HL-60 (cell line): ENCODE measurements around the gene ATF1.
"Not testable (repeated sequence)": the region's sequence is repeated elsewhere in the genome, so short reads cannot be mapped to it uniquely, and the experiment has no call there.

Experiments
- DNase-seq, 2 experiments: peaks; one replicate each; pipeline ENCODE4 v3.0.0-alpha.2; 2010 to 2020; ENCODE audit warnings: low read depth in 1 of 2, low spot score in 1 of 2
- H3K27ac ChIP-seq: fragments of 250-450 bp; sonication (Bioruptor Pico); replicated peaks from 2 replicates; pipeline ENCODE4 v1.5.1; 2020; ENCODE audit warnings: mild to moderate bottlenecking, moderate library complexity
- H3K27me3 ChIP-seq: fragments of 250-450 bp; sonication (Bioruptor Pico); 2 replicates; pipeline ENCODE4 v1.5.1; 2021; ENCODE audit warnings: mild to moderate bottlenecking, moderate library complexity; ENCODE audit not compliant: insufficient read depth, poor library complexity, severe bottlenecking
- H3K4me3 ChIP-seq: replicated peaks from 2 replicates; pipeline ENCODE4 v1.5.1; 2011; ENCODE audit warnings: mild to moderate bottlenecking, control low read depth, low read length; ENCODE audit not compliant: insufficient read depth
- CTCF ChIP-seq: IDR thresholded peaks from one replicate; pipeline ENCODE4 v1.5.1; 2011; ENCODE audit warnings: low read length, control low read depth, inconsistent platforms; ENCODE audit not compliant: insufficient read depth
- GABPA ChIP-seq: IDR thresholded peaks from 2 replicates; pipeline ENCODE4 v1.6.1; 2012; ENCODE audit warnings: low read depth
- POLR2AphosphoS5 ChIP-seq: IDR thresholded peaks from 2 replicates; pipeline ENCODE4 v1.6.1; 2012; ENCODE audit warnings: low read depth
- REST ChIP-seq: IDR thresholded peaks from 2 replicates; pipeline ENCODE4 v1.6.1; 2012; ENCODE audit warnings: low read depth; ENCODE audit not compliant: insufficient replicate concordance
- SPI1 ChIP-seq: IDR thresholded peaks from 2 replicates; pipeline ENCODE4 v1.6.1; 2012; ENCODE audit warnings: low read depth, mild to moderate bottlenecking, borderline replicate concordance

Gene ATF1

GRCh38 chr12:50764286-50765094 is 589 bp downstream of the ATF1 start:
- peak; percentile 49 to 63 for DNase-seq
- peak overlapping the region; percentile 83 for H3K4me3 ChIP-seq
- peak overlapping the region; percentile 97 for H3K27ac ChIP-seq
- TF ChIP-seq CTCF (no peak), REST (peak; percentile 37)
- no peaks in the 10 kb centered on the region for H3K27me3 ChIP-seq

GRCh38 chr12:50765095-50765911 is 1.4 kb downstream of the ATF1 start:
- Histone ChIP-seq H3K4me3 (peak overlapping the region; percentile 83), H3K27me3 (no peaks in the 10 kb centered on the region), H3K27ac (peak overlapping the region; percentile 97)
- DNase-seq = peak; percentile 34 to 53
- TF ChIP-seq GABPA (no peak), CTCF (peak; percentile 56)

GRCh38 chr12:50768391-50768790 is 4.5 kb downstream of the ATF1 start:
- Histone ChIP-seq H3K27ac (no peak overlapping the region), H3K4me3 (no peak overlapping the region), H3K27me3 (no peaks in the 10 kb centered on the region)
- DNase-seq = no peak
- TF ChIP-seq CTCF (no peak), SPI1 (no peak), GABPA (no peak), REST (no peak), POLR2AphosphoS5 (no peak)

GRCh38 chr12:50768813-50769212 is 4.9 kb downstream of the ATF1 start:
- not testable (repeated sequence) for H3K4me3 ChIP-seq, H3K27me3 ChIP-seq, H3K27ac ChIP-seq
- DNase-seq = peak in 1 of 2 experiments; percentile 49
